GM12892 (cell line): ENCODE results near the gene BMP3.

ENCODE experiments used
- POLR2A ChIP-seq: IDR thresholded peaks from 2 replicates; pipeline ENCODE4 v1.6.1; 2011; ENCODE audit warnings: low read depth, low read length, control low read depth
- POLR2AphosphoS5 ChIP-seq: IDR thresholded peaks from 2 replicates; pipeline ENCODE4 v1.6.1; 2011; ENCODE audit warnings: low read depth, low read length, control low read depth

GRCh38 chr4:81023484-81023883 is 7.0 kb upstream of the BMP3 start:
- no peak for TF ChIP-seq POLR2A
- TF ChIP-seq POLR2AphosphoS5: no peak
